A549 (cell line): ENCODE measurements around the gene ABCB9. TPM values are rescaled to one million over a fixed set of nuclear protein-coding genes. Genes with fewer than 3 reads are reported as not detected.

ENCODE experiments used
- ATAC-seq, 2 experiments: fragments of 200-7000 bp in 1 of 2; fragments of >200 bp in 1 of 2; cut with Nextera tagmentation in 1 of 2; cut with Tn5 transposase in 1 of 2; 3 replicates each; pipeline versions ENCODE4 v1.8.0 to v1.9.1; 2018 to 2020; ENCODE audit warnings: mild to moderate bottlenecking in 1 of 2, moderate library complexity in 1 of 2
- CTCF ChIA-PET: fragments of 300-600 bp; sonication (Branson Sonifier 250); formaldehyde crosslinking; extraction: SDS; loops from one replicate; lab custom pipeline; 2021; ENCODE audit warnings: antibody characterized with exemption, inconsistent platforms; lab: Yijun Ruan, JAX
- POLR2A ChIA-PET: fragments of 350-600 bp; formaldehyde crosslinking; extraction: SDS; loops from one replicate; lab custom pipeline; 2021; ENCODE audit warnings: antibody characterized with exemption, inconsistent platforms; lab: Yijun Ruan, JAX
- DNase-seq, 2 experiments: peaks; one replicate each; pipeline versions ENCODE4 v3.0.0 to v3.0.0-alpha.2; 2011 to 2016; ENCODE audit warnings: low read depth in 1 of 2, low spot score in 1 of 2
- FAIRE-seq: peaks from 2 replicates; lab custom pipeline; 2011; peaks lifted over from hg19 to GRCh38; lab: Jason Lieb, UNC
- H3K27ac ChIP-seq, 2 experiments: fragments of >200 bp; sonication (Bioruptor Twin); formaldehyde crosslinking; 3 replicates each; pipeline ENCODE4 v1.5.1; 2016 to 2017
- H3K4me1 ChIP-seq: fragments of >200 bp; sonication (Bioruptor Twin); formaldehyde crosslinking; 3 replicates; pipeline ENCODE4 v1.6.1; 2016
- H3K4me2 ChIP-seq: fragments of >200 bp; sonication (Bioruptor Twin); formaldehyde crosslinking; 3 replicates; pipeline ENCODE4 v1.6.1; 2016
- H3K4me3 ChIP-seq: fragments of >200 bp; sonication (Bioruptor Twin); formaldehyde crosslinking; 3 replicates; pipeline ENCODE4 v1.5.1; 2016
- H3K9me3 ChIP-seq: fragments of >200 bp; sonication (Bioruptor Twin); formaldehyde crosslinking; 3 replicates; pipeline ENCODE4 v1.6.1; 2016
- CBX2 ChIP-seq: fragments of 200-600 bp; sonication (generic); IDR thresholded peaks from 2 replicates; pipeline ENCODE4 v1.6.1; 2016; ENCODE audit warnings: low read depth, mild to moderate bottlenecking, borderline replicate concordance
- CEBPB ChIP-seq, 2 experiments: fragments of >200 bp in 1 of 2; sonication (Bioruptor Twin) in 1 of 2; formaldehyde crosslinking in 1 of 2; IDR thresholded peaks; 2 replicates each; pipeline ENCODE4 v1.6.1; 2012 to 2016
- CHD2 ChIP-seq: fragments of 150-350 bp; IDR thresholded peaks from 2 replicates; pipeline ENCODE4 v1.6.1; 2014; ENCODE audit warnings: low read length; ENCODE audit not compliant: partially characterized antibody
- CTCF ChIP-seq: fragments of >200 bp; sonication (Bioruptor Twin); formaldehyde crosslinking; IDR thresholded peaks from 3 replicates; pipeline ENCODE4 v1.5.1; 2016
- E2F6 ChIP-seq: IDR thresholded peaks from 2 replicates; pipeline ENCODE4 v1.6.1; 2012; ENCODE audit warnings: low read depth, borderline replicate concordance
- ELK1 ChIP-seq: fragments of 150-350 bp; IDR thresholded peaks from 2 replicates; pipeline ENCODE4 v1.6.1; 2014; ENCODE audit warnings: low read depth, mild to moderate bottlenecking, low read length
- FOSB ChIP-seq: fragments of 250-450 bp; sonication (Bioruptor Pico); IDR thresholded peaks from 2 replicates; pipeline ENCODE4 v1.5.0; 2020; ENCODE audit warnings: mild to moderate bottlenecking, moderate library complexity
- FOSL2 ChIP-seq, 2 experiments: fragments of 450-650 bp in 1 of 2; fragments of >200 bp in 1 of 2; sonication (Bioruptor Twin) in 1 of 2; formaldehyde crosslinking; IDR thresholded peaks; 2 replicates each; pipeline versions ENCODE4 v1.5.0 to v1.6.1; 2016 to 2020; ENCODE audit warnings: mild to moderate bottlenecking in 1 of 2, moderate library complexity in 1 of 2
- HEYL ChIP-seq: fragments of 250-450 bp; sonication (Bioruptor Pico); IDR thresholded peaks from 2 replicates; pipeline ENCODE4 v1.8.0; 2021; ENCODE audit warnings: mild to moderate bottlenecking, moderate library complexity
- HOXB13 ChIP-seq: fragments of 250-450 bp; sonication (Bioruptor Pico); IDR thresholded peaks from 2 replicates; pipeline ENCODE4 v1.5.0; 2020; ENCODE audit warnings: low read depth, mild to moderate bottlenecking, moderate library complexity
- HOXB5 ChIP-seq: fragments of 250-450 bp; sonication (Bioruptor Pico); IDR thresholded peaks from 2 replicates; pipeline ENCODE4 v1.5.0; 2020; ENCODE audit warnings: mild to moderate bottlenecking, moderate library complexity
- JUN ChIP-seq, 2 experiments: fragments of >200 bp; sonication (Bioruptor Twin); formaldehyde crosslinking; IDR thresholded peaks; 2 replicates in 1 of 2; 3 replicates in 1 of 2; pipeline ENCODE4 v1.6.1; 2016 to 2017
- JUNB ChIP-seq: fragments of >200 bp; sonication (Bioruptor Twin); formaldehyde crosslinking; IDR thresholded peaks from 2 replicates; pipeline ENCODE4 v1.6.1; 2016
- MAX ChIP-seq: IDR thresholded peaks from 2 replicates; pipeline ENCODE4 v1.6.1; 2012
- MAZ ChIP-seq: fragments of 150-350 bp; IDR thresholded peaks from 2 replicates; pipeline ENCODE4 v1.6.1; 2014; ENCODE audit warnings: antibody characterized with exemption, low read depth, low read length, borderline replicate concordance
- MYC ChIP-seq: IDR thresholded peaks from 2 replicates; pipeline ENCODE4 v1.6.1; 2012; ENCODE audit warnings: mild to moderate bottlenecking, inconsistent platforms, low read length, improper control_type of control experiment, borderline replicate concordance
- NPAS2 ChIP-seq: fragments of 250-450 bp; sonication (Bioruptor Pico); IDR thresholded peaks from 2 replicates; pipeline ENCODE4 v1.8.0; 2022; ENCODE audit warnings: mild to moderate bottlenecking, moderate library complexity, borderline replicate concordance
- POLR2AphosphoS2 ChIP-seq: conservative IDR thresholded peaks from 2 replicates; pipeline ENCODE4 v1.6.1; 2012; ENCODE audit warnings: low read length, improper control_type of control experiment, inconsistent platforms
- RAD21 ChIP-seq, 2 experiments: fragments of >200 bp in 1 of 2; sonication (Bioruptor Twin) in 1 of 2; formaldehyde crosslinking in 1 of 2; IDR thresholded peaks in 1 of 2; conservative IDR thresholded peaks in 1 of 2; 2 replicates in 1 of 2; 3 replicates in 1 of 2; pipeline ENCODE4 v1.6.1; 2012 to 2018; ENCODE audit warnings: inconsistent platforms in 1 of 2
- SMC3 ChIP-seq: fragments of >200 bp; sonication (Bioruptor Twin); formaldehyde crosslinking; IDR thresholded peaks from 3 replicates; pipeline ENCODE4 v1.6.1; 2018; ENCODE audit warnings: inconsistent platforms
- TP53 ChIP-seq: fragments of 250-450 bp; sonication (Bioruptor Pico); IDR thresholded peaks from 2 replicates; pipeline ENCODE4 v1.5.0; 2021; ENCODE audit warnings: mild to moderate bottlenecking, moderate library complexity
- USF2 ChIP-seq: fragments of 450-650 bp; IDR thresholded peaks from 2 replicates; pipeline ENCODE4 v1.6.1; 2014; ENCODE audit warnings: antibody characterized with exemption
- ZNF302 ChIP-seq: fragments of 250-450 bp; sonication (Bioruptor Pico); IDR thresholded peaks from 2 replicates; pipeline ENCODE4 v1.9.0; 2021; ENCODE audit warnings: inconsistent platforms, mild to moderate bottlenecking, moderate library complexity
- WGBS: methylation state at CpG from one replicate; pipeline ENCODE4 v1.1.6; 2017; ENCODE audit errors: missing lambda C conversion rate; 5-methylcytosine and 5-hydroxymethylcytosine counted together
- polyA plus RNA-seq, 4 experiments: library from polyadenylated mRNA; depleted of rRNA in 3 of 4; stranded (reverse); fragments of >200 nt; fragmentation: RNase III in 1 of 4; extraction: RNeasy Plus Mini Kit Qiagen cat#74134 plus additional on column Dnase treatment in 1 of 4; gene quantifications; 2 replicates in 3 of 4; 3 replicates in 1 of 4; pipeline ENCODE4 v1.2.3, GENCODE V29; 2011 to 2017

Gene ABCB9
- polyA plus RNA-seq, 2 of the 4 experiments (the other 2 are of a cell fraction), result 2.7 to 5.0 TPM

- TF ChIP-seq TP53 (CRISPR knock-in tag) (no peak), MAX (peak; percentile 89), HOXB13 (CRISPR knock-in tag) (peak; percentile 40; the same call in 1 of the 2 replicates), HOXB5 (CRISPR knock-in tag) (peak; percentile 78), MAZ (0 out of 2 replicates have a peak, but pooled peaks have one; percentile 69), SMC3 (no peak), MYC (no peak; the same call in 1 of the 2 replicates), CTCF (no peak), ELK1 (peak; percentile 72; the same call in 1 of the 2 replicates), USF2 (peak; percentile 91), CBX2 (no peak), NPAS2 (CRISPR knock-in tag) (peak; percentile 58; the same call in 1 of the 2 replicates), HEYL (CRISPR knock-in tag) (no peak), FOSB (0 out of 2 replicates have a peak, but pooled peaks have one; percentile 65), POLR2AphosphoS2 (no peak), CHD2 (no peak), FOSL2 (IDR thresholded peaks at IDR 0.05) (no peak), FOSL2 (CRISPR knock-in tag; IDR thresholded peaks at IDR 0.05) (peak; percentile 97), JUN (IDR thresholded peaks at IDR 0.05) (peak; percentile 69 to 72; a peak in 3 of 5 replicates)
- TF ChIP-seq, all 56 proteins: peak for 20
Observed at GRCh38 chr12:122895704-122896636, 70.3 kb downstream of the ABCB9 start, which contains the start of gene VPS37B (continued).

GRCh38 chr12:122895320-122895703, 71.0 kb downstream of the ABCB9 start:
- ATAC-seq (peak in 1 of 2 experiments; percentile 7; a peak in 3 of 6 replicates), FAIRE-seq (no peak), DNase-seq (no peak)
- TF ChIP-seq CTCF (no peak), TP53 (CRISPR knock-in tag) (no peak), ZNF302 (no peak), SMC3 (no peak), E2F6 (no peak), RAD21 (conservative IDR thresholded peaks at IDR 0.05 in 1 of 2, IDR thresholded peaks at IDR 0.05 in 1 of 2) (no peak), FOSB (no peak), CEBPB (IDR thresholded peaks at IDR 0.05) (no peak), JUNB (no peak), CHD2 (no peak), HOXB5 (CRISPR knock-in tag) (no peak), CBX2 (no peak)
- no peaks in the 10 kb centered on the region for H3K9me3 ChIP-seq
- ChIA-PET CTCF (interaction anchor here (1.2 to 4.9 kb wide), 3 partner anchors 10 to 35 kb away, joined by 3 to 28 read pairs (median 10); no protein-coding TSS in a partner anchor), POLR2A (no interaction called here)
- H3K4me3 ChIP-seq, result peak overlapping the region; percentile 89
- peak overlapping the region; percentile 91 for H3K4me2 ChIP-seq
- peak overlapping the region; percentile 89 to 97 for H3K27ac ChIP-seq
- peaks cover 57% of the 10 kb centered on the region for H3K4me1 ChIP-seq
- 8% methylated on average over 9 of the region's 9 CpGs for WGBS
